Activated CD4-positive, CD25-positive, alpha-beta regulatory T cell treated with anti-CD3 and anti-CD28 coated beads, Interleukin-2, amount 50 U/mL, for 24 hours (primary cell): ENCODE data around the gene AEBP1.

Experiments
- ATAC-seq, 2 donors: fragments of 150-1000 bp; cut with Tn5 transposase; one replicate each; pipeline ENCODE4 v1.10.0; 2021; ENCODE audit warnings: mild to moderate bottlenecking in 1 of 2, moderate library complexity in 1 of 2

The AEBP1 gene

GRCh38 chr7:44086627-44087026 is 17.5 kb upstream of the AEBP1 start:
- ATAC-seq, result no peak

GRCh38 chr7:44087911-44088838 is 16.0 kb upstream of the AEBP1 start:
- no peak for ATAC-seq

- ATAC-seq, result no peak
Observed at GRCh38 chr7:44093102-44093641, 11.0 kb upstream of the AEBP1 start.

- no peak for ATAC-seq
Observed at GRCh38 chr7:44094365-44094764, 9.8 kb upstream of the AEBP1 start.

- no peak for ATAC-seq
Observed at GRCh38 chr7:44094883-44095592, 9.1 kb upstream of the AEBP1 start.

GRCh38 chr7:44095781-44096180 is 8.4 kb upstream of the AEBP1 start:
- no peak for ATAC-seq

- ATAC-seq, result no peak
Observed at GRCh38 chr7:44096326-44096881, 7.7 kb upstream of the AEBP1 start.

GRCh38 chr7:44097064-44097932 is 6.8 kb upstream of the AEBP1 start:
- peak; percentile 46 to 60 for ATAC-seq

- no peak for ATAC-seq
Observed at GRCh38 chr7:44098092-44099068, 5.8 kb upstream of the AEBP1 start.

- ATAC-seq, result no peak
Observed at GRCh38 chr7:44099669-44100068, 4.5 kb upstream of the AEBP1 start.

GRCh38 chr7:44100458-44101302 is 3.5 kb upstream of the AEBP1 start:
- no peak for ATAC-seq

- no peak for ATAC-seq
Observed at GRCh38 chr7:44101303-44101965, 2.7 kb upstream of the AEBP1 start.

GRCh38 chr7:44101966-44102845 is 1.9 kb upstream of the AEBP1 start:
- no peak for ATAC-seq

- no peak for ATAC-seq
Observed at GRCh38 chr7:44102846-44103565, 1.1 kb upstream of the AEBP1 start.

GRCh38 chr7:44103566-44103922 is 601 bp upstream of the AEBP1 start:
- no peak for ATAC-seq

- ATAC-seq, result peak; percentile 10 to 12
Observed at GRCh38 chr7:44104860-44105771, 971 bp downstream of the AEBP1 start.

GRCh38 chr7:44105832-44106231 is 1.7 kb downstream of the AEBP1 start:
- ATAC-seq, result no peak
